Osteoblast (primary cell): ENCODE measurements around the gene AHDC1. TPM values are rescaled to one million over a fixed set of nuclear protein-coding genes. Genes with fewer than 3 reads are reported as not detected.
A peak's percentile ranks its signal among the peaks of the same experiment; 100 is the strongest.

Experiments used
- DNase-seq: peaks from one replicate; pipeline ENCODE4 v3.0.0; 2011; ENCODE audit warnings: low spot score, mixed read lengths; ENCODE audit not compliant: insufficient read length; ENCODE audit errors: missing footprints
- H2AFZ ChIP-seq: 2 replicates; pipeline ENCODE4 v1.6.0; 2011; ENCODE audit warnings: mild to moderate bottlenecking, low read length
- H3K27ac ChIP-seq: 2 replicates; pipeline ENCODE4 v1.5.1; 2011; ENCODE audit warnings: mild to moderate bottlenecking, low read depth, low read length, moderate library complexity
- H3K27me3 ChIP-seq: 2 replicates; pipeline ENCODE4 v1.6.0; 2012; ENCODE audit warnings: mild to moderate bottlenecking, control low read depth, inconsistent platforms, low read length, moderate library complexity; ENCODE audit not compliant: insufficient read depth
- H3K36me3 ChIP-seq: 2 replicates; pipeline ENCODE4 v1.5.1; 2011; ENCODE audit warnings: mild to moderate bottlenecking, low read length, control low read depth, moderate library complexity; ENCODE audit not compliant: insufficient read depth
- H3K4me1 ChIP-seq: 2 replicates; pipeline ENCODE4 v1.5.1; 2011; ENCODE audit warnings: mild to moderate bottlenecking, low read length, control low read depth, moderate library complexity; ENCODE audit not compliant: insufficient read depth
- H3K4me2 ChIP-seq: 2 replicates; pipeline ENCODE4 v1.6.0; 2011; ENCODE audit warnings: mild to moderate bottlenecking, low read length; ENCODE audit not compliant: insufficient read depth
- H3K4me3 ChIP-seq: fragments of 200-600 bp; sonication (generic); 3 replicates; pipeline ENCODE4 v1.5.1; 2012; ENCODE audit warnings: mild to moderate bottlenecking, low read length, inconsistent platforms; ENCODE audit not compliant: insufficient read depth
- H3K79me2 ChIP-seq: 2 replicates; pipeline ENCODE4 v1.6.0; 2012; ENCODE audit warnings: mild to moderate bottlenecking, low read length, control low read depth, inconsistent platforms; ENCODE audit not compliant: insufficient read depth
- H3K9me3 ChIP-seq: 2 replicates; pipeline ENCODE4 v1.5.1; 2011; ENCODE audit warnings: low read depth, low read length, control low read depth
- H4K20me1 ChIP-seq: 2 replicates; pipeline ENCODE4 v1.6.0; 2012; ENCODE audit warnings: mild to moderate bottlenecking, low read length, control low read depth; ENCODE audit not compliant: insufficient read depth
- total RNA-seq: library from RNA; depleted of rRNA; stranded (reverse); fragments of >200 nt; gene quantifications from 2 replicates; pipeline ENCODE4 v1.2.3, GENCODE V29; 2012
- TF ChIP-seq, protein P1 (sequence below): IDR thresholded peaks from 2 replicates; pipeline ENCODE4 v1.5.1; 2011; ENCODE audit warnings: mild to moderate bottlenecking, low read depth, low read length, moderate library complexity; ENCODE audit errors: extremely low read depth

Gene AHDC1
- total RNA-seq, 1 donor, result 11.2 TPM

GRCh38 chr1:27609210-27609555 is 5.2 kb upstream of the AHDC1 start:
- Histone ChIP-seq H2AFZ (no peak overlapping the region), H3K79me2 (no peaks in the 10 kb centered on the region), H3K4me1 (peaks cover 2% of the 10 kb centered on the region), H3K36me3 (no peaks in the 10 kb centered on the region), H4K20me1 (no peaks in the 10 kb centered on the region), H3K4me3 (no peak overlapping the region), H3K27ac (no peak overlapping the region), H3K9me3 (no peaks in the 10 kb centered on the region), H3K4me2 (no peak overlapping the region), H3K27me3 (peaks cover 12% of the 10 kb centered on the region)
- DNase-seq, result peak; percentile 44
- TF ChIP-seq, protein P1, sequence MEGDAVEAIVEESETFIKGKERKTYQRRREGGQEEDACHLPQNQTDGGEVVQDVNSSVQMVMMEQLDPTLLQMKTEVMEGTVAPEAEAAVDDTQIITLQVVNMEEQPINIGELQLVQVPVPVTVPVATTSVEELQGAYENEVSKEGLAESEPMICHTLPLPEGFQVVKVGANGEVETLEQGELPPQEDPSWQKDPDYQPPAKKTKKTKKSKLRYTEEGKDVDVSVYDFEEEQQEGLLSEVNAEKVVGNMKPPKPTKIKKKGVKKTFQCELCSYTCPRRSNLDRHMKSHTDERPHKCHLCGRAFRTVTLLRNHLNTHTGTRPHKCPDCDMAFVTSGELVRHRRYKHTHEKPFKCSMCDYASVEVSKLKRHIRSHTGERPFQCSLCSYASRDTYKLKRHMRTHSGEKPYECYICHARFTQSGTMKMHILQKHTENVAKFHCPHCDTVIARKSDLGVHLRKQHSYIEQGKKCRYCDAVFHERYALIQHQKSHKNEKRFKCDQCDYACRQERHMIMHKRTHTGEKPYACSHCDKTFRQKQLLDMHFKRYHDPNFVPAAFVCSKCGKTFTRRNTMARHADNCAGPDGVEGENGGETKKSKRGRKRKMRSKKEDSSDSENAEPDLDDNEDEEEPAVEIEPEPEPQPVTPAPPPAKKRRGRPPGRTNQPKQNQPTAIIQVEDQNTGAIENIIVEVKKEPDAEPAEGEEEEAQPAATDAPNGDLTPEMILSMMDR, result no peak

DNA sequence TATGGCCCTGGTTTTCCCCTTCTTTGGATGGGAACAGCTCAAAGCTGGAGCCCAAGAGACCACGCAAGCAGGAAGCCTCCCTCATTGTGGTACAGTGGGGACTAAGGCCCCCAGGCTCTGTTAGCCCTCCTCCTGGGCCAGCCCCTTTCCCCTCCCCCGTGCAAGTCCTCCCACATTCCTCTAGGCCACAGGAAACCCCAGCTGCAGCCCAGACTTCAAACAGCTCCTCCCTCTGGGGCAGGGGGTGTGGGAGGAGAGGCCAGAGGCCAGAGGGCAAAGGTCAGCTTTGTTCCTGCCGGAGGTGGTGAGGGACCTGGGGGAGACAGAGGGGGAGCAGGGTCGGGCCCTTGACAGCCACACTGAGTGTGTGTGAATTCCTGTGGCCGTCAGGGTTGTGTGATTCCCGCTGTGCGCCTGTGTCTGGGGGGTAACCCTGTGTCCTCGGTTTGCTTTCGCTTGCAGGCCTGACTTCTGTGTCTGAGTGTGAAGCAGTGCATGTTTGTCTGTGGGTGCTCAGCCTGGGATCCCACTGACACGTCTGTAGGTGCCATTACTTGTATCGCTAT is 3.4 kb upstream of the AHDC1 start:
- Histone ChIP-seq H3K27me3 (peaks cover 12% of the 10 kb centered on the region), H2AFZ (no peak overlapping the region), H3K4me2 (no peak overlapping the region)

DNA sequence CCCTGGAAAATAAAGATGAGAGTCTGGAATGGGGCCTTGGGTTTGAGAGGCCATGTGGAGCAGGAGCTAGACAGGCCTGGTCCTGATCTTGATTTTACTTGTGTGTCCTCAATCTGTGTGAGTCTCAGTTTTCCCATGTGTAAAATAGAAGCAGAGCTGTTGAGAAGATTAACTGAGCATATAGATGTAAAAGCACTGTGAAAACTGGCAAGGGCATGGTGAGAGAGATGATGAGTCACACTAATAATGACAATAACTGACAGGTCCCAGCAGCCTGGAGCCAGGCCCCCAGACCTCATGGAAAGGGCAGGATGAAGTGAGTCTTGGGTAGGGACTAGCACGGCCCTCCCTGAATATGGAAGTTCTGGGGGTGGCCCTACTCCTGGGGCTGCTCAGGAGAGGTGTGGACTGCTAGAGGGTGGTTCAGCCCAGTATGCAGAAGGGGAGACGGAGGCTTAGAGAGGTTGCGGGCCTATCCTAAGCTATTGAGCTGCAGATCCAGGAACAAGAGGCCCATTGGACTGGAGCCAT is 2.8 kb upstream of the AHDC1 start:
- no peak overlapping the region for H3K4me3 ChIP-seq
- H3K27me3 ChIP-seq, result peaks cover 12% of the 10 kb centered on the region
- peaks cover 18% of the 10 kb centered on the region for H3K79me2 ChIP-seq
- H3K27ac ChIP-seq, result no peak overlapping the region
- H3K36me3 ChIP-seq, result no peaks in the 10 kb centered on the region
- TF ChIP-seq, protein P1, result peak; percentile 2
- H4K20me1 ChIP-seq, result peaks cover 7% of the 10 kb centered on the region
- no peak for DNase-seq
- H3K9me3 ChIP-seq, result no peaks in the 10 kb centered on the region
- H2AFZ ChIP-seq, result no peak overlapping the region
- H3K4me2 ChIP-seq, result no peak overlapping the region
- H3K4me1 ChIP-seq, result peaks cover 4% of the 10 kb centered on the region

More for the DNA sequence above, 3.4 kb upstream of the AHDC1 start:
- H3K4me1 ChIP-seq, result peaks cover 2% of the 10 kb centered on the region
- TF ChIP-seq, protein P1, result no peak
- no peaks in the 10 kb centered on the region for H3K9me3 ChIP-seq
- peaks cover 13% of the 10 kb centered on the region for H3K79me2 ChIP-seq
- H4K20me1 ChIP-seq, result peaks cover 2% of the 10 kb centered on the region
- H3K36me3 ChIP-seq, result no peaks in the 10 kb centered on the region
- no peak overlapping the region for H3K27ac ChIP-seq
- H3K4me3 ChIP-seq, result no peak overlapping the region
- DNase-seq, result peak; percentile 25

DNA sequence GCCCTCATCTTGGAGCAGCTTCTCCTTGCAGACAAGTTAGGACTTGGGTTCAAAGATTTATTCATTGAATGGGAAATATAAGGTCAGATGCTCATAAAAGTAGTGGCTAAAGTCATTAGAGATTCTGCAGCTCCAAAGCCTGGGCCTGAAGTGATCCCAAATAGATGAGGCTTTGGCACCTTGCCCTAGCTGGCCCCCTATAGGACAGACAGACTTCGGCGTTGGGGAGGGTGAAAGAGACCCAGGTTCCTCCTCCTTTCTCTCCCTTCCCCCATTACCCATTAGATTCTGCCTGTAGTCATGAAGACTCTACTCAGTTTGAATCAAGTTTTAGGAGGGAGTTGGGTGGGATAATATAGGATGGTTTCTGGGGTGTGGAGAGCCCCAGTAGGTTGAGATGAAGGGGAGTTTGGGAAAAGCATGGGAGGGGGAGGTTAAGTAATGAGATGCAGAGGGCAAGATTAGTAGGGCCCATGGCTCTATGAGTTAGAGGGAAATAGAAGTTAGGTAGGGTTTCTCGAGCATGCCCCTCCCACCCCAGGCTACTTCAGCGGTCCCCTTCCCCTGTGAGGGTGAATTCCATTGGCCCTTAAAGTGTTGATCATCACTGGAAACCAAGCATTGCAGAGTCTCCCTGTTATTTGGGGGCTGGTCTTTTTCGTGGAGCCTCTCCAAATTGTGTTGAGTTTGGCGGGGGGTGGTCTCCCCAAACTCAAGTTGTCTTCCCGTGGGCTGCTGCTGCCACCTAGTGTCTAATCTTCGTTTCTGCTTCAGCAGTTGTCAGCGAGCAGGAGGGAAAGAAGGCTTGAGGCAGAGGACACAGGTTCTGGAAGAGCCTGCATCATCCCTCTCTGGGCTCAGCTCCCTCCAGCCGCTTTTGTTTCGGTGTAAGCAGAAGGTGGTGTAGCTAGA is 2.1 kb upstream of the AHDC1 start:
- TF ChIP-seq, protein P1, result peak; percentile 92
- no peak overlapping the region for H3K27ac ChIP-seq
- peak; percentile 91 for DNase-seq
- H3K4me1 ChIP-seq, result peaks cover 12% of the 10 kb centered on the region
- H3K4me3 ChIP-seq, result no peak overlapping the region
- no peak overlapping the region for H2AFZ ChIP-seq
- H3K36me3 ChIP-seq, result no peaks in the 10 kb centered on the region
- peaks cover 12% of the 10 kb centered on the region for H3K27me3 ChIP-seq
- peaks cover 14% of the 10 kb centered on the region for H4K20me1 ChIP-seq
- peaks cover 25% of the 10 kb centered on the region for H3K79me2 ChIP-seq
- H3K9me3 ChIP-seq, result no peaks in the 10 kb centered on the region
- H3K4me2 ChIP-seq, result no peak overlapping the region
